Right hindlimb (tissue), 1 donor: Measurements from ENCODE around the gene POU1F1.
"Not testable (repeated sequence)": the region's sequence is repeated elsewhere in the genome, so short reads cannot be mapped to it uniquely, and the experiment has no call there.

ENCODE experiments used
- DNase-seq: peaks from one replicate; pipeline ENCODE4 v3.0.0-alpha.2; 2018

Gene POU1F1

GRCh38 chr3:87248831-87249230 is 27.6 kb downstream of the POU1F1 start:
- no peak for DNase-seq

DNA sequence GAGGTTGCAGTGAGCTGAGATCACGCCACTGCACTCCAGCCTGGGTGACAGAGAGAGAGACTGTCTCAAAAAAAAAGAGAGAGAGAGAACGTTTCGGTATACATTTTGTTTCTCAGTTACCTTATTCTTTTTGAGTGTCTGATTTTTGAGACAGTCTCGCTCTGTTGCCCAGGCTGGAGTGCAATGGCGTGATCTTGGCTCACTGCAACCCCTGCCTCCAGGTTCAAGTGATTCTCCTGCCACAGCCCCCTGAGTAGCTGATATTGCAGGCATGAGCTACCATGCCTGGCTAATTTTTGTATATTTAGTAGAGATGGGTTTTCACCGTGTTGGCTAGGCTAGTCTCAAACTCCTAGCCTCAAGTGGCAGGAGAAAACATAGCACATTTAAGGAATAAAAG is 28.2 kb downstream of the POU1F1 start:
- DNase-seq: not testable (repeated sequence)

GRCh38 chr3:87247430-87247773 is 29.0 kb downstream of the POU1F1 start:
- no peak for DNase-seq

DNA sequence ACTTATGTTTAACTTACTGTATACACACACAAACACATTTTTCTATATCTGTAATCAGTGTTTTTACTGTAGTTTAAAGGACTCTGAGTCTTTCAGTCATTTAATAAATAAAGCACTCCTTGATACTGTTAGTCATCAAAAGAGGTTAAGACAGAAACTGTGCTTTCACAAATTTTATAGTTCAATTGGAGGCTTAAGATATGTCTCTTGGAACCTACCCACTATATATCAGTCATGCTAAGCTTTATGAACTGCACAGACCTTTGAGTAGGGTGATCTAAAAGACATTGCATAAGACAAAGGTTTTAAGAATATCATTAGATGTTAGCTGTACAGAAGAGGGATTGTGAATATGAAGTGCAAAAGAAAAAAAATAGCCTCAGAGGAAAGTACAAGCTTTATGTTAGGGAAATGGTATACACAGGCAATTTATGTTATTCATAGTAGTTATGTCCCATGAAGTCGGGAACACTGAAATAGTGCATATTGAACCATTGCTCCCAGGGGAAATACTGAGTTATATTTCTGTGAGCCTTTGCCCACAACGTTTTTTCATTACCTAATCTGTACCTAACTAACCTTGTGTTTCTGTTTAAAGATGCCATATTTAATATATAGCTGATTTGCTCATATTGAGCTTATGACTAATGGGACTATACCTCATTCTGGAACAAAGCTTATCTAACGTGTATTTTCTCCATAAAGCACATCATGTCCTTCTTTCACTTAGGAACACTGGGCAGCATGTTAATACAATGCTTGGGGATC is 29.5 kb downstream of the POU1F1 start:
- DNase-seq: no peak

DNA sequence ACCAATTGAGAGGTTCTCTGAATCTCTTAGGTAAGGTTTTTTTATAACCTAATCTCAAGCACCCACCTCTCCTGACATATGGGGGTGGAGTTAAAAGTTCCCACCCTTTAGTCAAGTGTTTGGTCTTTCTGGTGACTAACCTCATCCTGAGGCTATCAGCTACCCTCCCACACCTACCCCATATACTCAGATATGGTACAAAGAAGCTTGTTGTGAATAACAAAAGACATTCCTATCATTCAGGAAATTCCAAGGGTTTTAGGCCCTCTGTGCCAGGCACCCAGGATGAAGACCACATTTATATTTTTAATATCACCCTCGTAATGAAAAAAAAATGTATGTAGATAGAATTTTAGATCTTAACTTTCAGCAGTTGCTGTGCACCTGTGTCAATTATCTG is 40.3 kb downstream of the POU1F1 start:
- DNase-seq: no peak

- no peak for DNase-seq
Observed at GRCh38 chr3:87233805-87234204, 42.6 kb downstream of the POU1F1 start.

DNA sequence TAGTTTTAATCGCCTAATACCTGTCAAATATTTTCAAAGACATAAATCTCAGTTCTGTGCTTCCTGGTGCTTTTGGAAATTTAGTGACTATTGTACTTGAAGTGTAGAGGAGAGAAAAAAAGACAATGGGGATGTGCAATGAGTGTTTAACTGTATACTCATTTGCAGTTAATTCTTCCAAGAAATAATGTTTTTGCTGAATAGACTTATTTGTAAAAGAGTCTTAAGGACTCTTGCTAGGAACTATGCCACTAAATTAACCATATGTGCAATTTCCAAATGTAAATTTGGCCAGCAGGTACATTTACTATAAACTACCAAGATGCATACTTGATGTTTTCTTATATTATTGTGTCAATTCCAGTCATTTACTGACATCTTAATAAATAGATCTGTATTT is 47.3 kb downstream of the POU1F1 start:
- DNase-seq: no peak

GRCh38 chr3:87228316-87228715 is 48.1 kb downstream of the POU1F1 start:
- no peak for DNase-seq

DNA sequence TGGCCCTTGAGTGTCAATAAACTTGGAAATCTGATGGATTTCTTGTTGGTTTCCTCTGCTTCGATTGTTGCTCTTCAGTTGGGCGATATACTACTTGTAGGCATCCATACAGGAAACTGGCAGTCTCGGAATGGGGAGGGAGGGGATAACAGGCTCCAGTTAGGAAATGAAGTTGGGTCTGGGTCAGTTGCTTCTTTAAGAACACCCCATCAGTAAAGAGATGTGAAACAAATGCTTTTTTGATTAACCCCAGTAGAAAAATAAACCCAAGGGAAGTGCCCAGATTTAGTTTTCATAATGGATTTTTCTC is 48.6 kb downstream of the POU1F1 start:
- no peak for DNase-seq

DNA sequence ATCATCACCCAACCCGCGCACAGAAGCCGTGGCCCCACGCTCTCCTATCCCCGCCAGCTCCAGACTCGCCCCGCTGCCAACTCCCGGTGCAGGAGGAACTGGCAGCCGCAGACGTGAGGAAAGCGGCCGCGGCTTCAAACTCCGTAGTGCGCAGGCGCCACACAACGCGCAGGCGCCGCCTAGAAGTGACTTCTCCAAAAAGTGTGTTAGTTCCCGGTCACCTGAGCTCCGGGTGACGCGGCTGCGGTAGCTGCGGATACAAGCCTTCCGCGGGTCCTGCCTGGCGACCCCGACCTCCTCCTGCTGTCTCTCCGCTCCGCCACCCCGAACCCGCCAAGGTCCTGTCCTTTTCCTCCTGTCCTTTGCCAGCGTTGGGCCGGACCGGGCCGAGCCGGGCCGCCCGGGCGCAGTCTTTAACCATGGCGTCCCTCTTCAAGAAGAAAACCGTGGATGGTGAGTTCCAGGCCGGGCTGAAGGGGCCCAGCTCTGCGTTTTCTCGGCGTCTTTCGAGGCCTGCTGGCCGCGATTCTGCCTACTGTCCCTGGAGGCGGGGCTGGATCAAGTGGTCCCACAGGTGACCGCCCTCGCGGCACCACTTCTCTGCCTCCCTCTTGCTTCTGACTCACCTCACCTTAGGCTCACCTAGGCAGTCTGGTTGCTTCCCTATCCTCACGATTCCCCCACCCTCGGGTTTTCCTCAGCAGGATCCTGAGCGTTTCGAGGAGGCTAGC is 49.1 kb downstream of the POU1F1 start, which contains the start of gene CHMP2B:
TSS of gene CHMP2B (plus strand) at position 206 of the 731 bp plus-strand sequence. CDS start at position 420, 214 bp downstream.
- DNase-seq: peak; percentile 96

GRCh38 chr3:87225659-87226058 is 50.7 kb downstream of the POU1F1 start:
- no peak for DNase-seq

DNA sequence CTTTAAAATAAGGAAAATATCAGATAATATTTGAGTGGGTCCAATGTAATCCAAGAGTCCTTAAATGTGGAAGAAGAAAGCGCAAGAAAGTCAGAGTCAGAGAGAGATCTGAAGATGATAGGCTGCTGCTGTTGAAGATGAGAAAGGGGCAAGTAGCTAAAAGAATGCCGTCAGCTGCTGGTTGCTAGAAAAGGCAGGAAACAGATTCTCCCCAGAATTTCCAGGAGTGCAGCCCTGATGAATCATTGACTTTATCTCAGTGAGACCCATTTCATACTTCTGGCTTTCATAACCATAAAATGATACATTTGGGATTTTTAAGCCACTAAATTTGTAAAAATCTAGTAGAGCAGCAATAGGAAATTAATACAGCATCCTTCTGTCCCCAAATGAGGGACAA is 56.8 kb downstream of the POU1F1 start:
- no peak for DNase-seq

DNA sequence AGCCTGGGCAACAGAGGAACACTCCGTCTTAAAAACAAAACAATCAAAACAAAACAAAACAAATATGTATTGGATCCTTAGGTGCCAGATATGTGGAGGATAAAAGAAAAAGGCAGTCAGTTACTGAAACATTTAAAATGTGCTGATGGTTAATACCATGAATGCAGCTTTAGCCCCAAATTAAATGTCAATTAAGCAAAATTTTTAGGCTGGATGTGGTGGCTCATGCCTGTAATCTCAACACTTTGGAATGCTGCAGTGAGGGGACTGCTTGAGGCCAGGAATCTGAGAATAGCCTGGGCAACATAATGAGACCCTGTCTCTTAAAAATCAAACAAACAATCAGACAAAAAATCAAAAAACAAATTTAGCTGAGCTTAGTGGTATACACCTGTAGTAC is 57.8 kb downstream of the POU1F1 start:
- no peak for DNase-seq
